ENCODE measurements around the gene SQSTM1.
"Not testable (repeated sequence)": the region's sequence is repeated elsewhere in the genome, so short reads cannot be mapped to it uniquely, and the experiment has no call there.

The SQSTM1 gene

GRCh38 chr5:179828756-179829421 lies 8.2 kb downstream of the SQSTM1 start:
- no peak for DNase-seq

DNA sequence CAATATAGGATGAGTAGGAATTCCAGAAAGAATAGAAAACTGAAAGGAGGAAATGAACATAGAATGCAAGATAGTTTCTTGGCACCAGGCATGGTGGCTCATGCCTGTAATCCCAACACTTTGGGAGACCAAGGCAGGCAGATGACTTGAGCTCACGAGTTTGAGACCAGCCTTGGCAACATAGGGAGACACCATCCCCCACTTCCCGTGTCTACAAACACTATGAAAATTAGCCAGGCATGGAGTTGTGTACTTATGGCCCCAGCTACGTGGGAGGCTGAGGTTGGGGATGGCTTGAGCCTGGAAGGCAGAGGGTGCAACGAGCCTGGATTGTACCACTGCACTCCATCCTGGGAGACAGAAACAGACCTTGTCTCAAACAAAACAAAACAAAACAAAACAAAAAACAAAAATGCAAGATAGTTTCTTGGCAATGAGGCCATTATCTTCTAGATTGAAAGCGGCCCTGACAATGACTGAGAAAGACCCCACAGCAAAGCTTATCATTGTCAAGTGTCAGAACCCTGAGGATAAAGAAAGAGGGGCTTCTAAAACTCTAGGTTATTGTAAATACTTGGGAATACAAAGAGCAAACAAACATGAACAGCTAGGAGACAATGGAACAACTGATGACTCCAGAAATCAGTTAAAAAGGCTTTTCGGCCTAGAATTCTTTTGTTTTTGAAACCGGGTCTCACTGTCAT lies 9.2 kb downstream of the SQSTM1 start:
- no peak for DNase-seq

- DNase-seq, result no peak
Observed at GRCh38 chr5:179830818-179831468, 10.2 kb downstream of the SQSTM1 start.

- DNase-seq, result no peak
Observed at GRCh38 chr5:179832039-179832745, 11.5 kb downstream of the SQSTM1 start.

GRCh38 chr5:179833056-179833708 lies 12.5 kb downstream of the SQSTM1 start:
- no peak for DNase-seq

- DNase-seq, result no peak
Observed at GRCh38 chr5:179833709-179834070, 13.0 kb downstream of the SQSTM1 start.

DNA sequence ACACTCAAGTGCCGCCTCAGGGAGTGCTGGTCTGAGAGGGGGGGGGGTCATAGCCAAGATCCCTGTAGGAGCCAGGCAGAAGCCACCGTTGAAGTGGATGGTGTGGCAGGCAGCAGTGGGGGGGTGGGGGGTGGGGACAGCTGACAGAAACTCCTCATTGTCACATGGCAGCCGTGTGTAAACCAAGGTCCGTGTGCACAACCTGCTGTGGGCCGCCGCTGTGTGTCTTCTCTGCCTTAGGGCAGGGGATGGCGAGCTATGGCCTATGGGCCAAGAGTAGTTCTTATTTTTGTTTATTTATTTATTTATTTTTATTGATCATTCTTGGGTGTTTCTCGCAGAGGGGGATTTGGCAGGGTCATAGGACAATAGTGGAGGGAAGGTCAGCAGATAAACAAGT lies 13.4 kb downstream of the SQSTM1 start:
- no peak for DNase-seq

- DNase-seq, result not testable (repeated sequence)
Observed at GRCh38 chr5:179834871-179835270, 14.2 kb downstream of the SQSTM1 start.

DNA sequence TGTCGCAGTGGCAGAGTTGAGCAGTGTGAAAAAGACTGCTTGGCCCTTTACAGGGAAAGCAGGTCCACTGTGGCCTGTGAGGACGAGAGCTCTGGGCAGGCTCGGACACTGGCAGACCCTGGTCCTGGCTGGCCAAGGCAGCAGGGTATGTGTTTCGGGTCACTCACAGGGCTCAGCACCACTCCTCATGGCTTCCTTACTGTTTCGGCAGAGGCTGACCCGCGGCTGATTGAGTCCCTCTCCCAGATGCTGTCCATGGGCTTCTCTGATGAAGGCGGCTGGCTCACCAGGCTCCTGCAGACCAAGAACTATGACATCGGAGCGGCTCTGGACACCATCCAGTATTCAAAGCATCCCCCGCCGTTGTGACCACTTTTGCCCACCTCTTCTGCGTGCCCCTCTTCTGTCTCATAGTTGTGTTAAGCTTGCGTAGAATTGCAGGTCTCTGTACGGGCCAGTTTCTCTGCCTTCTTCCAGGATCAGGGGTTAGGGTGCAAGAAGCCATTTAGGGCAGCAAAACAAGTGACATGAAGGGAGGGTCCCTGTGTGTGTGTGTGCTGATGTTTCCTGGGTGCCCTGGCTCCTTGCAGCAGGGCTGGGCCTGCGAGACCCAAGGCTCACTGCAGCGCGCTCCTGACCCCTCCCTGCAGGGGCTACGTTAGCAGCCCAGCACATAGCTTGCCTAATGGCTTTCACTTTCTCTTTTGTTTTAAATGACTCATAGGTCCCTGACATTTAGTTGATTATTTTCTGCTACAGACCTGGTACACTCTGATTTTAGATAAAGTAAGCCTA lies 15.7 kb downstream of the SQSTM1 start:
- DNase-seq, result no peak

DNA sequence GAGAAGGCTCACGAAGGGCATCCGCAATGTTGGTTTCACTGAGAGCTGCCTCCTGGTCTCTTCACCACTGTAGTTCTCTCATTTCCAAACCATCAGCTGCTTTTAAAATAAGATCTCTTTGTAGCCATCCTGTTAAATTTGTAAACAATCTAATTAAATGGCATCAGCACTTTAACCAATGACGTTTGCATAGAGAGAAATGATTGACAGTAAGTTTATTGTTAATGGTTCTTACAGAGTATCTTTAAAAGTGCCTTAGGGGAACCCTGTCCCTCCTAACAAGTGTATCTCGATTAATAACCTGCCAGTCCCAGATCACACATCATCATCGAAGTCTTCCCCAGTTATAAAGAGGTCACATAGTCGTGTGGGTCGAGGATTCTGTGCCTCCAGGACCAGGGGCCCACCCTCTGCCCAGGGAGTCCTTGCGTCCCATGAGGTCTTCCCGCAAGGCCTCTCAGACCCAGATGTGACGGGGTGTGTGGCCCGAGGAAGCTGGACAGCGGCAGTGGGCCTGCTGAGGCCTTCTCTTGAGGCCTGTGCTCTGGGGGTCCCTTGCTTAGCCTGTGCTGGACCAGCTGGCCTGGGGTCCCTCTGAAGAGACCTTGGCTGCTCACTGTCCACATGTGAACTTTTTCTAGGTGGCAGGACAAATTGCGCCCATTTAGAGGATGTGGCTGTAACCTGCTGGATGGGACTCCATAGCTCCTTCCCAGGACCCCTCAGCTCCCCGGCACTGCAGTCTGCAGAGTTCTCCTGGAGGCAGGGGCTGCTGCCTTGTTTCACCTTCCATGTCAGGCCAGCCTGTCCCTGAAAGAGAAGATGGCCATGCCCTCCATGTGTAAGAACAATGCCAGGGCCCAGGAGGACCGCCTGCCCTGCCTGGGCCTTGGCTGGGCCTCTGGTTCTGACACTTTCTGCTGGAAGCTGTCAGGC lies 16.6 kb downstream of the SQSTM1 start:
- no peak for DNase-seq

- no peak for DNase-seq
Observed at GRCh38 chr5:179839328-179840256, 18.9 kb downstream of the SQSTM1 start.

GRCh38 chr5:179840321-179840720 lies 19.6 kb downstream of the SQSTM1 start:
- no peak for DNase-seq

DNA sequence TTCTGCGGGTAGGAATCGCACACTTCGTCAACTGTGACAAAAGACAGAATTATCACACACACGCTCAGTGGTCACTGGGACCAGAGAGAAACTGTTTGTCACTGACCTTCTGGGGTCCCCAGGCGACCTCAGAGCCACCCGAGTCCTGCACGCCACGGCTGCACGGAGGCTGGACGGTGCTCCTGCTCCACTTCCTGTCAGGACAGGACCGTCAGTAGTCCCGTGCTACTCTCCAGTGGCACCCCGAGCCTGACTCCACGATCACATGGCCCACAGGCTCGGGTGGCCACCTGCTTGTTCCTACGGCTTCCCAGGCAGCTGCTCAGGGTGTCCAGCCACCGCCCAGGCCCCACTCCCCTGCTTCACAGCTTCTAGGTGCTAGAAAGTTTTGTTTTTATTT lies 20.1 kb downstream of the SQSTM1 start:
- no peak for DNase-seq

GRCh38 chr5:179841621-179842020 lies 20.9 kb downstream of the SQSTM1 start:
- DNase-seq, result no peak

GRCh38 chr5:179852993-179853547 lies 32.4 kb downstream of the SQSTM1 start:
- no peak for DNase-seq

DNA sequence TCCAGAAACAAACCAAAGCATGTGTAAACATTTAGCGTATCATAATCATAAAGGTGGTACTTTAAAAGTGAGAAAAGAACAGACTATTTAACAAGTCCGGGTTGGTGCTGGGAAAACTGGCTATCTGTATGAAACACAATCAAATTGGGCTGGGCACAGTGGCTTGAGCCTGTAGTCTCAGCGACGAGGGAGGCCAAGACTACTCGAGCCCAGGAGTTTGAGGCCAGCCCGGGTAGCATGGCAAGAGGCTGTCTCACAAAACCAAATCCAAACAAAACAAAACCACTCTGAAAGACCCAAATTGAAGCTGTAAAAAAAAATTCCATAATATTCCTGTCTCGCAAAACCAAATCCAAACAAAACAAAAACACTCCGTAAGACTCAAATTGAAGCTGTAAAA lies 33.7 kb downstream of the SQSTM1 start:
- no peak for DNase-seq

DNA sequence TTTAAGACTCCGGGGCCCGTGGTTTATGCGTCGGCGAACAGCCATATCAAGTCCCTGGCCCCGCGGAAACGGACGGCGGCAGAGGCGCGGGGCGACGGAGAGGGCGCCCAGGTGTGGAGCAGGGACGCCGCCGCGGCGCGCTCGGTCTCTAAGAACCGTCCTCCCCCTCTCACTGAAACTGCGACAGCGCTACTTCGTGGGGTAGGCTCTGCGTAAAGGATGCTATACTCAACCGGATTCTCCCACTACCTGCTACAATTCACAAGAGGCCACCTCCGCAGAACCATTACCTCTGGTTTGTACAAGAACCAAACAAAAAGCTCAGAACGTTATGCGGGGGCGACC lies 37.5 kb downstream of the SQSTM1 start:
- DNase-seq, result peak; percentile 38

DNA sequence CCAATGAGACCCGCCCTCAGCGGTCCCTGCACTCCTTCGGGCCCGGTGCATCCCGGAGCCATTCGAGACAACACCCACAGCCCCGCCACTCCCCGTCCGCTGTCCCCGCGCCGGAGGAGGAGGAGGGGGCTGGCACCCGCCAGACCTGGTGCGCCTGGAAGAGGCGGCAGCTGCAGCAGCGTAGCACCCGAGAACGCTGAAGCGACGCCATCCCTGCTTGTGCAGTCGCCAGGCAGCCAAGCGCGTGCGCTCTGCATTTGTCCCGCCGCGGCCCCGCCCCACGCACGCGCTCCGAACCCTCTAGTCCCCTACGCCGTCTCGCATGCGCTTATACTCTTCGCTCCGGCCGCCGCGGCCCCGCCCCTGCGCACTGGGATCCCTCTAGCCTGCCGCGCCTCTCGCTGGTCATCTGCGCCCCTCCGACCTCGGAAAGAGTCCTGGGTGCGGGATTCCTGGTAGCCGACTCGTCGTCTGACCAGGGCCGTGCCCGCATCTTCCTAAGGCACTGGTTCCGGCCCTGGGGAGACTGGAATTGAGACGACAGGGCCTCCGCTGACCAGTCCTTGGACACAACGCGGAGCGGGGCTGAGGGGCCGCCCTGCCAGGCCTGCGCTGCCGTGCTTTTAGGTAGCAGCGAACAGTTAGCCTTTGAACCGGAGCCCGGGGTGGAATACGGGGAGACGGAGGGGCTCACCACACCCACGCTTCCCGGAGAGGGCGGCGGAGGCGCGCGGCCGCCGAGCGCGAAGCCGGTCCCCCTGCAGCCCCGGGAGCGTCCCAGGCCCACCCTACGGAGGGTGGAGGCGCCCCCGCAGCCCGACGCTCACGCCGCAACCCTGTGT lies 38.1 kb downstream of the SQSTM1 start, which contains the start of gene MRNIP:
Gene MRNIP, minus strand, starts transcription at position 232 of the 842 bp plus-strand sequence. Its CDS starts 21 bp downstream, at position 211.
- DNase-seq, result peak; percentile 97

DNA sequence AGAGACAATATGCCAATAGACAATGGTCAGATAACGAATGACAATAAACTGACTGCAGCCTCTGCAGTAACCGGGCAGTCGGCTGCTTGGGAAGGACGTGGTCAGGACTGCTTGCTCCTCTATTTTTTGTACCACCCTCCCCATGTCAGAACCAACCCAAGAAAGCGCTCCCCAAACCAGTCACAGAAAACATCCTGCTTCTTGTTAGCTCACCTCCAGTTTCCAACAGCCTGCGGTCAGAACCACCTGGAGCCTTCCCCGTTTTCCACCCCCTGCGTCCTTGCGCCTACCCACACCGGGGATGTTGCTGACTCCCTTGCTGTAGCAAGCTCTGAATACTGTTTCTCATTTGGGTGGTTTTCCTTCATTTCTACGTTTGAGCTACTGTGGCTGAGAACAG lies 39.6 kb downstream of the SQSTM1 start:
- no peak for DNase-seq
